Fibroblast of skin of right biceps (primary cell): ENCODE data around the gene GPR78.
"Not testable (repeated sequence)": the region's sequence is repeated elsewhere in the genome, so short reads cannot be mapped to it uniquely, and the experiment has no call there.

Source experiments
- DNase-seq: peaks from one replicate; pipeline ENCODE4 v3.0.0-alpha.2; 2013

Gene GPR78

GRCh38 chr4:8618961-8619720, 38.9 kb downstream of the GPR78 start:
- DNase-seq, result no peak

- not testable (repeated sequence) for DNase-seq
These were observed 40.9 kb downstream of the GPR78 start for GRCh38 chr4:8621135-8621534.

GRCh38 chr4:8624601-8625272, 44.5 kb downstream of the GPR78 start:
- not testable (repeated sequence) for DNase-seq

- not testable (repeated sequence) for DNase-seq
These were observed 50.2 kb downstream of the GPR78 start for GRCh38 chr4:8630240-8630905.

GRCh38 chr4:8631896-8632295, 51.7 kb downstream of the GPR78 start:
- not testable (repeated sequence) for DNase-seq

- DNase-seq, result not testable (repeated sequence)
These were observed 54.6 kb downstream of the GPR78 start for GRCh38 chr4:8634773-8635172.

- DNase-seq, result not testable (repeated sequence)
These were observed 55.8 kb downstream of the GPR78 start for GRCh38 chr4:8635897-8636554.
